ENCODE data around the gene KLC1. TPM values are rescaled to one million over a fixed set of nuclear protein-coding genes. Genes with fewer than 3 reads are reported as not detected.

KLC1 gene
- total RNA-seq = 100 to 1,000 TPM; 170 to 178 TPM
- polyA plus RNA-seq (2013, experiment 1 of 2) = 204 TPM
- 188 TPM for polyA plus RNA-seq (2013, experiment 2 of 2)
- long read RNA-seq, experiment 1, partial matches to known transcripts = 13 of 34 reads
- long read RNA-seq, experiment 1, other reads (novel, unspliced or antisense) = 14 of 34 reads
- long read RNA-seq, experiment 2, full-length matches to known transcripts = 81 of 151 reads
- long read RNA-seq, experiment 2, partial matches to known transcripts = 17 of 151 reads
- long read RNA-seq, experiment 2, other reads (novel, unspliced or antisense) = 53 of 151 reads
- long read RNA-seq, experiment 3, full-length matches to known transcripts = 136 of 224 reads
- long read RNA-seq, experiment 3, partial matches to known transcripts = 10 of 224 reads
- long read RNA-seq, experiment 3, other reads (novel, unspliced or antisense) = 78 of 224 reads
- long read RNA-seq, experiment 4, partial matches to known transcripts = 3 of 6 reads
- long read RNA-seq, experiment 4, other reads (novel, unspliced or antisense) = 2 of 6 reads

GRCh38 chr14:103628684-103629502, at the start of gene KLC1:
Gene KLC1 (plus strand): TSS chr14:103629211. CDS start chr14:103654565, 25,354 bp downstream.
- Histone ChIP-seq H3K27ac (ENCODE audit: low read depth, low read length) (peak within 1 kb of the TSS; percentile 92), H3K9ac (ENCODE audit: extremely low read depth, low read length, poor library complexity, severe bottlenecking) (peak within 1 kb of the TSS; percentile 77), H3K27me3 (ENCODE audit: control insufficient read depth, insufficient read depth, low read length, poor library complexity, severe bottlenecking) (no peaks in the 10 kb centered on the region), H3K36me3 (ENCODE audit: control insufficient read depth, insufficient read depth, low read length) (peaks cover 14% of the 10 kb centered on the region), H3K4me3 (ENCODE audit: low read length) (peak within 1 kb of the TSS; percentile 99), H3K4me1 (ENCODE audit: control insufficient read depth, insufficient read depth, low read length) (no peaks in the 10 kb centered on the region), H3K9me3 (ENCODE audit: control insufficient read depth, low read length) (no peaks in the 10 kb centered on the region)
- Mint-ChIP-seq H3K4me1 (peaks cover 17% of the 10 kb centered on the region), H3K27me3 (ENCODE audit: insufficient read depth) (peaks cover 6% of the 10 kb centered on the region), H3K9me3 (no peaks in the 10 kb centered on the region), H3K27ac (peak within 1 kb of the TSS; percentile 95), H3K36me3 (ENCODE audit: low read depth) (peaks cover 13% of the 10 kb centered on the region), H3K4me3 (peak within 1 kb of the TSS; percentile 80)
- WGBS, 2 experiments (ENCODE audit: insufficient coverage in 1 of 2, insufficient read length in 1 of 2) = 0 to 2% methylated on average over 4 to 97 of the region's 97 CpGs
- TF ChIP-seq CTCF (conservative IDR thresholded peaks at IDR 0.05) = no peak
- peak; percentile 91 for DNase-seq

- H3K4me3 Mint-ChIP-seq = no peak overlapping the region
- H3K27ac ChIP-seq (ENCODE audit: low read depth, low read length) = no peak overlapping the region
- DNase-seq = no peak
- no peaks in the 10 kb centered on the region for H3K9me3 ChIP-seq (ENCODE audit: control insufficient read depth, low read length)
- H3K27me3 Mint-ChIP-seq (ENCODE audit: insufficient read depth) = no peaks in the 10 kb centered on the region
- 98% methylated on average over 11 of the region's 11 CpGs for WGBS, 2 experiments (ENCODE audit: insufficient coverage in 1 of 2, insufficient read length in 1 of 2)
- TF ChIP-seq CTCF (conservative IDR thresholded peaks at IDR 0.05) = no peak
- peaks cover 6% of the 10 kb centered on the region for H3K4me1 Mint-ChIP-seq
- H3K36me3 ChIP-seq (ENCODE audit: control insufficient read depth, insufficient read depth, low read length) = peaks cover 16% of the 10 kb centered on the region
- H3K36me3 Mint-ChIP-seq (ENCODE audit: low read depth) = peaks cover 38% of the 10 kb centered on the region
- H3K27me3 ChIP-seq (ENCODE audit: control insufficient read depth, insufficient read depth, low read length, poor library complexity, severe bottlenecking) = no peaks in the 10 kb centered on the region
- H3K9ac ChIP-seq (ENCODE audit: extremely low read depth, low read length, poor library complexity, severe bottlenecking) = no peak overlapping the region
- H3K9me3 Mint-ChIP-seq = no peaks in the 10 kb centered on the region
- no peak overlapping the region for H3K4me3 ChIP-seq (ENCODE audit: low read length)
- H3K4me1 ChIP-seq (ENCODE audit: control insufficient read depth, insufficient read depth, low read length) = no peaks in the 10 kb centered on the region
- H3K27ac Mint-ChIP-seq = no peak overlapping the region
These were observed 47.8 kb upstream of the KLC1 start for GRCh38 chr14:103581206-103581605.

- H3K27ac Mint-ChIP-seq = no peak overlapping the region
- no peaks in the 10 kb centered on the region for H3K4me1 Mint-ChIP-seq
- Histone ChIP-seq H3K9me3 (ENCODE audit: control insufficient read depth, low read length) (no peaks in the 10 kb centered on the region), H3K4me3 (ENCODE audit: low read length) (no peak overlapping the region), H3K9ac (ENCODE audit: extremely low read depth, low read length, poor library complexity, severe bottlenecking) (no peak overlapping the region), H3K4me1 (ENCODE audit: control insufficient read depth, insufficient read depth, low read length) (no peaks in the 10 kb centered on the region), H3K27me3 (ENCODE audit: control insufficient read depth, insufficient read depth, low read length, poor library complexity, severe bottlenecking) (no peaks in the 10 kb centered on the region), H3K36me3 (ENCODE audit: control insufficient read depth, insufficient read depth, low read length) (peaks cover 14% of the 10 kb centered on the region), H3K27ac (ENCODE audit: low read depth, low read length) (peak overlapping the region; percentile 24)
- no peak for TF ChIP-seq CTCF (conservative IDR thresholded peaks at IDR 0.05)
- WGBS, 2 experiments (ENCODE audit: insufficient coverage in 1 of 2, insufficient read length in 1 of 2) = 94 to 98% methylated on average over 17 to 26 of the region's 26 CpGs
- peaks cover 37% of the 10 kb centered on the region for H3K36me3 Mint-ChIP-seq (ENCODE audit: low read depth)
- H3K27me3 Mint-ChIP-seq (ENCODE audit: insufficient read depth) = no peaks in the 10 kb centered on the region
- H3K4me3 Mint-ChIP-seq = no peak overlapping the region
- no peaks in the 10 kb centered on the region for H3K9me3 Mint-ChIP-seq
- DNase-seq = no peak
These were observed 46.9 kb upstream of the KLC1 start for GRCh38 chr14:103581954-103582703.
